Prostate gland (tissue), 2 donors: ENCODE measurements around the gene STKLD1. TPM values are rescaled to one million over a fixed set of nuclear protein-coding genes. Genes with fewer than 3 reads are reported as not detected.
"Not testable (repeated sequence)": the region's sequence is repeated elsewhere in the genome, so short reads cannot be mapped to it uniquely, and the experiment has no call there.

Experiments
- DNase-seq: peaks from one replicate; pipeline ENCODE4 v3.0.0-alpha.2; 2019; ENCODE audit warnings: low spot score
- H3K27ac ChIP-seq, 2 donors: fragments of 200-600 bp; sonication (generic); 2 replicates each; pipeline ENCODE4 v1.5.1; 2017 to 2019
- H3K27me3 ChIP-seq: fragments of 200-600 bp; sonication (generic); replicated peaks from 2 replicates; pipeline ENCODE4 v1.5.1; 2019; ENCODE audit not compliant: insufficient read depth
- H3K36me3 ChIP-seq, 2 donors: fragments of 200-600 bp; sonication (generic); 1 replicate in 1 of 2; 2 replicates in 1 of 2; pipeline versions ENCODE4 v1.5.1 to v1.8.1; 2017 to 2019
- H3K4me1 ChIP-seq: fragments of 200-600 bp; sonication (generic); replicated peaks from 2 replicates; pipeline ENCODE4 v1.5.1; 2019
- H3K4me3 ChIP-seq, 2 donors: fragments of 200-600 bp; sonication (generic); 2 replicates each; pipeline ENCODE4 v1.5.1; 2017 to 2019
- H3K9me3 ChIP-seq: fragments of 200-600 bp; sonication (generic); 2 replicates; pipeline ENCODE4 v1.5.1; 2017
- CTCF ChIP-seq, 4 experiments: fragments of 200-600 bp in 2 of 4; fragments of 450-650 bp in 2 of 4; sonication (generic) in 2 of 4; IDR thresholded peaks; 1 replicate in 3 of 4; 2 replicates in 1 of 4; pipeline ENCODE4 v1.5.1; 2016 to 2019; ENCODE audit warnings: antibody characterized with exemption in 4 of 4, mild to moderate bottlenecking in 2 of 4, moderate library complexity in 2 of 4
- POLR2A ChIP-seq: fragments of 450-650 bp; IDR thresholded peaks from one replicate; pipeline ENCODE4 v1.6.1; 2016; ENCODE audit warnings: antibody characterized with exemption, mild to moderate bottlenecking
- POLR2AphosphoS5 ChIP-seq: sonication (generic); formaldehyde crosslinking; IDR thresholded peaks from one replicate; pipeline ENCODE4 v1.6.1; 2017; ENCODE audit warnings: antibody characterized with exemption
- WGBS: methylation state at CpG from one replicate; pipeline ENCODE4 v1.1.5; 2018; 5-methylcytosine and 5-hydroxymethylcytosine counted together
- intact Hi-C: fragments of 100-400 bp; cut with DNase I; formaldehyde crosslinking; loops from one replicate; pipeline ENCODE4 v1.14.2; 2022
- total RNA-seq, 2 donors: library from RNA; depleted of rRNA; stranded (reverse); fragments of >200 nt; gene quantifications; one replicate each; pipeline ENCODE4 v1.1.0, GENCODE V29; 2016

Gene STKLD1
- total RNA-seq, 2 donors from 2014 or later: 0.87 to 1.0 TPM

- Histone ChIP-seq H3K27me3 (no peaks in the 10 kb centered on the region), H3K4me1 (peaks cover 21% of the 10 kb centered on the region), H3K9me3 (no peaks in the 10 kb centered on the region), H3K27ac (peak overlapping the region in 1 of 2 donors; percentile 3), H3K4me3 (no peak overlapping the region), H3K36me3 (no peaks in the 10 kb centered on the region)
- no peak for DNase-seq
- intact Hi-C loops: loop anchor here (10.0 kb wide), 1 partner anchor 427 kb away; the partner anchor contains the start of gene TSC1
- 61% methylated on average over 7 of the region's 7 CpGs for WGBS
- TF ChIP-seq POLR2A (no peak), POLR2AphosphoS5 (no peak), CTCF (IDR thresholded peaks at IDR 0.05) (no peak)
Measured at GRCh38 chr9:133372144-133372543, 4.0 kb upstream of the STKLD1 start.

DNA sequence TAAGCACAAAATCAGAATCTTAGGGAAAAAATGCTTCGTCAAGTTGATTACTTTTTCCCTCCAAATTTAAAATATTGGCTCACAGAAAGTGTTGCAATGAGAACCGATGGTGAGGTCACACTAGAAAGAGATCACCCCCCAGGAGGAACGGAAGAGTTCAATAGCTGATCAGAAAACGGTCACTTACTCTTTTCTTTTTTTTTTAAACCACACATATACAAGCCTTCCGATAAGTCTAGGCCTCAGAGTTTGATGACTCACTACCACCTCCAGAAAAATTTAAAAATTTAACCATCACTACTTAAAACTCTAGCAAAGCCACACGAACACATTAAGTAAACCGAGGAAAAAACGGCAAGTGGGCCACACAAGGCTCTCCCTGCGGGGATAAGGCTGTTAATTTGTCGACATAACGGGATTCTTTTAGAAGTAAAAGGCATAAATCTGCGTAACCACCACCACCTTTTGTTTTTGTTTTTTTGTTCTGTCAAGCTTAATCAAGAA is 1.5 kb upstream of the STKLD1 start:
- intact Hi-C loops: loop anchor here (10.0 kb wide), 1 partner anchor 430 kb away; the partner anchor contains the start of gene TSC1
- peaks cover 15% of the 10 kb centered on the region for H3K4me1 ChIP-seq

GRCh38 chr9:133375116-133375723 is 946 bp upstream of the STKLD1 start:
- intact Hi-C loops: loop anchor here (10.0 kb wide), 1 partner anchor 430 kb away; the partner anchor contains the start of gene TSC1
- H3K9me3 ChIP-seq: no peaks in the 10 kb centered on the region
- TF ChIP-seq POLR2A (no peak), CTCF (IDR thresholded peaks at IDR 0.05) (no peak), POLR2AphosphoS5 (no peak)

More for the DNA sequence above, 1.5 kb upstream of the STKLD1 start:
- 11% methylated on average over 12 of the region's 12 CpGs for WGBS
- Histone ChIP-seq H3K9me3 (no peaks in the 10 kb centered on the region), H3K27me3 (no peaks in the 10 kb centered on the region), H3K27ac (peak overlapping the region; percentile 86 to 90), H3K4me3 (peak overlapping the region; percentile 99), H3K36me3 (no peaks in the 10 kb centered on the region)
- DNase-seq: no peak
- TF ChIP-seq POLR2AphosphoS5 (no peak), POLR2A (no peak), CTCF (IDR thresholded peaks at IDR 0.05) (no peak)

GRCh38 chr9:133377280-133377679 is 1.1 kb downstream of the STKLD1 start:
- 89% methylated on average over 14 of the region's 14 CpGs for WGBS
- not testable (repeated sequence) for H3K4me3 ChIP-seq, H3K4me1 ChIP-seq, H3K36me3 ChIP-seq, H3K27ac ChIP-seq, H3K27me3 ChIP-seq, DNase-seq, H3K9me3 ChIP-seq
- intact Hi-C loops: loop anchor here (10.0 kb wide), 1 partner anchor 432 kb away; the partner anchor contains the start of gene TSC1

More at GRCh38 chr9:133375116-133375723, 946 bp upstream of the STKLD1 start:
- Histone ChIP-seq H3K36me3 (no peaks in the 10 kb centered on the region), H3K27ac (peak overlapping the region; percentile 86 to 90), H3K27me3 (no peaks in the 10 kb centered on the region), H3K4me1 (peaks cover 15% of the 10 kb centered on the region), H3K4me3 (peak overlapping the region; percentile 99)
- 0% methylated on average over 31 of the region's 39 CpGs for WGBS
- peak; percentile 30 for DNase-seq

- H3K4me3 ChIP-seq: no peak overlapping the region
- no peaks in the 10 kb centered on the region for H3K27me3 ChIP-seq
- H3K27ac ChIP-seq: no peak overlapping the region
- intact Hi-C loops: loop anchor here (10.0 kb wide), 1 partner anchor 433 kb away; the partner anchor contains the start of gene TSC1
- DNase-seq: no peak
- no peaks in the 10 kb centered on the region for H3K4me1 ChIP-seq
- WGBS: 78% methylated on average over 6 of the region's 6 CpGs
- H3K36me3 ChIP-seq: no peaks in the 10 kb centered on the region
- TF ChIP-seq CTCF (IDR thresholded peaks at IDR 0.05): no peak
- TF ChIP-seq POLR2A: no peak
- no peak for TF ChIP-seq POLR2AphosphoS5
- no peaks in the 10 kb centered on the region for H3K9me3 ChIP-seq
Measured at GRCh38 chr9:133377721-133378216, 1.6 kb downstream of the STKLD1 start.
